Trophoblast cell (in vitro differentiated cells and primary cell): ENCODE measurements around the gene UFD1.

ENCODE experiments used
- DNase-seq, 2 donors: peaks; one replicate each; pipeline ENCODE4 v3.0.0-alpha.2; 2016
- H2AFZ ChIP-seq: 2 replicates; pipeline ENCODE4 v1.6.1; 2013; ENCODE audit warnings: low read length, moderate library complexity, mild to moderate bottlenecking; ENCODE audit not compliant: insufficient read depth, poor library complexity
- H2AK5ac ChIP-seq: 2 replicates; pipeline ENCODE4 v1.6.1; 2013; ENCODE audit warnings: mild to moderate bottlenecking, low read length
- H2BK120ac ChIP-seq: 2 replicates; pipeline ENCODE4 v1.6.1; 2013; ENCODE audit warnings: low read length, mild to moderate bottlenecking, moderate library complexity; ENCODE audit not compliant: insufficient read depth, poor library complexity
- H2BK12ac ChIP-seq: 2 replicates; pipeline ENCODE4 v1.6.1; 2013; ENCODE audit warnings: mild to moderate bottlenecking, low read length, moderate library complexity
- H2BK5ac ChIP-seq: 2 replicates; pipeline ENCODE4 v1.6.1; 2013; ENCODE audit warnings: low read length, low read depth, moderate library complexity, mild to moderate bottlenecking; ENCODE audit not compliant: poor library complexity
- H3K14ac ChIP-seq: 2 replicates; pipeline ENCODE4 v1.6.1; 2013; ENCODE audit warnings: mild to moderate bottlenecking, low read length
- H3K18ac ChIP-seq: 2 replicates; pipeline ENCODE4 v1.6.1; 2013; ENCODE audit warnings: mild to moderate bottlenecking, low read length
- H3K23ac ChIP-seq: 2 replicates; pipeline ENCODE4 v1.6.1; 2013; ENCODE audit warnings: low read length
- H3K27ac ChIP-seq: 2 replicates; pipeline ENCODE4 v1.5.1; 2013; ENCODE audit warnings: low read depth, mild to moderate bottlenecking, inconsistent platforms, low read length, moderate library complexity
- H3K27me3 ChIP-seq: 2 replicates; pipeline ENCODE4 v1.6.1; 2013; ENCODE audit warnings: inconsistent platforms, mild to moderate bottlenecking, low read length, moderate library complexity; ENCODE audit not compliant: insufficient read depth
- H3K36me3 ChIP-seq, 2 experiments: 1 replicate in 1 of 2; 2 replicates in 1 of 2; pipeline ENCODE4 v1.6.1; 2013; ENCODE audit warnings: low read length in 2 of 2, mild to moderate bottlenecking in 2 of 2, moderate library complexity in 1 of 2; ENCODE audit not compliant: insufficient read depth in 2 of 2, control insufficient read depth in 1 of 2
- H3K4ac ChIP-seq: 2 replicates; pipeline ENCODE4 v1.6.1; 2013; ENCODE audit warnings: low read depth, mild to moderate bottlenecking, low read length, moderate library complexity
- H3K4me1 ChIP-seq, 2 experiments: 1 replicate in 1 of 2; 2 replicates in 1 of 2; pipeline ENCODE4 v1.6.1; 2013; ENCODE audit warnings: low read length in 2 of 2, mild to moderate bottlenecking in 2 of 2, moderate library complexity in 1 of 2; ENCODE audit not compliant: insufficient read depth in 2 of 2, control insufficient read depth in 1 of 2
- H3K4me2 ChIP-seq: 2 replicates; pipeline ENCODE4 v1.6.1; 2013; ENCODE audit warnings: inconsistent platforms, mild to moderate bottlenecking, low read length, moderate library complexity
- H3K4me3 ChIP-seq: 2 replicates; pipeline ENCODE4 v1.5.1; 2013; ENCODE audit warnings: mild to moderate bottlenecking, low read depth, low read length, inconsistent platforms
- H3K79me1 ChIP-seq: one replicate; pipeline ENCODE4 v1.6.1; 2013; ENCODE audit warnings: low read length
- H3K79me2 ChIP-seq: 2 replicates; pipeline ENCODE4 v1.6.1; 2013; ENCODE audit warnings: low read length, mild to moderate bottlenecking; ENCODE audit not compliant: control insufficient read depth, insufficient read depth, poor library complexity
- H3K9ac ChIP-seq: 2 replicates; pipeline ENCODE4 v1.6.1; 2013; ENCODE audit warnings: mild to moderate bottlenecking, low read length
- H3K9me3 ChIP-seq: 2 replicates; pipeline ENCODE4 v1.6.1; 2013; ENCODE audit warnings: low read depth, mild to moderate bottlenecking, control low read depth, inconsistent platforms, low read length; ENCODE audit not compliant: insufficient read depth
- H4K12ac ChIP-seq: 2 replicates; pipeline ENCODE4 v1.6.1; 2013; ENCODE audit warnings: low read depth, mild to moderate bottlenecking, low read length, moderate library complexity
- H4K8ac ChIP-seq: 2 replicates; pipeline ENCODE4 v1.6.1; 2013; ENCODE audit warnings: low read depth, mild to moderate bottlenecking, low read length, moderate library complexity
- H4K91ac ChIP-seq: one replicate; pipeline ENCODE4 v1.6.1; 2013; ENCODE audit warnings: low read depth, mild to moderate bottlenecking, low read length, moderate library complexity
- WGBS: extraction: QIAGEN DNeasy Blood & Tissue Kit; methylation state at CpG from one replicate; pipeline ENCODE4 v1.1.7; 2013; ENCODE audit warnings: missing lambda C conversion rate; ENCODE audit not compliant: insufficient read length, insufficient coverage; ENCODE audit errors: extremely low coverage; 5-methylcytosine and 5-hydroxymethylcytosine counted together

UFD1 gene

GRCh38 chr22:19504900-19505734 lies 26.1 kb upstream of the UFD1 start:
- Histone ChIP-seq H2AK5ac (no peak overlapping the region), H3K18ac (no peak overlapping the region), H4K91ac (no peak overlapping the region), H3K4ac (no peak overlapping the region), H3K14ac (no peak overlapping the region), H3K79me2 (no peaks in the 10 kb centered on the region), H2BK120ac (no peak overlapping the region), H3K27me3 (no peaks in the 10 kb centered on the region), H3K79me1 (no peaks in the 10 kb centered on the region), H3K9me3 (no peaks in the 10 kb centered on the region), H2BK5ac (no peak overlapping the region), H3K4me1 (no peaks in the 10 kb centered on the region), H3K9ac (no peak overlapping the region), H2BK12ac (no peak overlapping the region), H4K12ac (no peak overlapping the region), H4K8ac (no peak overlapping the region), H3K23ac (no peak overlapping the region), H3K4me2 (no peak overlapping the region), H3K27ac (no peak overlapping the region), H3K36me3 (peaks cover 21 to 33% of the 10 kb centered on the region in 2 experiments), H3K4me3 (no peak overlapping the region), H2AFZ (no peak overlapping the region)
- no peak for DNase-seq
- WGBS = no CpG with 5 or more reads among the region's 18 CpGs

GRCh38 chr22:19503869-19504268 lies 24.9 kb upstream of the UFD1 start:
- Histone ChIP-seq H3K79me2 (no peaks in the 10 kb centered on the region), H3K9ac (no peak overlapping the region), H3K4me1 (no peaks in the 10 kb centered on the region), H2BK5ac (no peak overlapping the region), H3K79me1 (no peaks in the 10 kb centered on the region), H3K27ac (no peak overlapping the region), H3K4ac (no peak overlapping the region), H3K4me2 (no peak overlapping the region), H2BK120ac (no peak overlapping the region), H3K4me3 (no peak overlapping the region), H3K18ac (no peak overlapping the region), H2AK5ac (no peak overlapping the region), H4K91ac (no peak overlapping the region), H3K27me3 (no peaks in the 10 kb centered on the region), H2AFZ (no peak overlapping the region), H4K12ac (no peak overlapping the region), H3K14ac (no peak overlapping the region), H3K36me3 (peaks cover 28 to 36% of the 10 kb centered on the region in 2 experiments), H4K8ac (no peak overlapping the region), H2BK12ac (no peak overlapping the region), H3K9me3 (no peaks in the 10 kb centered on the region), H3K23ac (no peak overlapping the region)
- no peak for DNase-seq
- no CpG with 5 or more reads among the region's 9 CpGs for WGBS

DNA sequence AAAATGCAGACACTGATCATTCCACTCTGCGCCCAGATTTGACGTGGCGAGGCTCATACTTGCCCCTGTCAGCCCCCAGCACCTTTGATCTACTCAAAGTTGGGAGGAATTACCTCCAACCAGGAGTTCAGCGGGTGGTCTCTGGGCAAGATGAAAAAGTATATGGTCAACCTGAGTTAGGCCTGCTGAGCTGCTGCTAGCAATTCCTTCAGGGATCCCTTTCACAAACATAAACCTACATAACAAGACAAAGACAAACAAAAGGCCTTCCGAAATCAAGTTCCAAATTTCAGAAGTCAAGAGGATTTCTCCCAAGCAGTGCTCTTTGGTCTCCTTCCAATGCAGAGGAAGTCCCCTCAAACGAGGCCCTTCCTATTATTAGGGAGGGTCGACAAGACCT lies 24.4 kb upstream of the UFD1 start:
- no peak overlapping the region for H2BK5ac ChIP-seq
- H2AFZ ChIP-seq = no peak overlapping the region
- H4K12ac ChIP-seq = no peak overlapping the region
- no peaks in the 10 kb centered on the region for H3K4me1 ChIP-seq
- no peak overlapping the region for H2BK12ac ChIP-seq
- no peaks in the 10 kb centered on the region for H3K9me3 ChIP-seq
- no CpG with 5 or more reads among the region's 7 CpGs for WGBS
- DNase-seq = no peak
- no peak overlapping the region for H3K4ac ChIP-seq
- no peak overlapping the region for H3K18ac ChIP-seq
- no peak overlapping the region for H3K14ac ChIP-seq
- H2AK5ac ChIP-seq = no peak overlapping the region
- no peak overlapping the region for H3K27ac ChIP-seq
- no peak overlapping the region for H3K4me3 ChIP-seq
- no peak overlapping the region for H4K91ac ChIP-seq
- no peak overlapping the region for H3K23ac ChIP-seq
- no peak overlapping the region for H3K9ac ChIP-seq
- no peaks in the 10 kb centered on the region for H3K27me3 ChIP-seq
- no peak overlapping the region for H4K8ac ChIP-seq
- no peaks in the 10 kb centered on the region for H3K79me2 ChIP-seq
- no peaks in the 10 kb centered on the region for H3K79me1 ChIP-seq
- H3K4me2 ChIP-seq = no peak overlapping the region
- H2BK120ac ChIP-seq = no peak overlapping the region
- peaks cover 31 to 38% of the 10 kb centered on the region in 2 experiments for H3K36me3 ChIP-seq

DNA sequence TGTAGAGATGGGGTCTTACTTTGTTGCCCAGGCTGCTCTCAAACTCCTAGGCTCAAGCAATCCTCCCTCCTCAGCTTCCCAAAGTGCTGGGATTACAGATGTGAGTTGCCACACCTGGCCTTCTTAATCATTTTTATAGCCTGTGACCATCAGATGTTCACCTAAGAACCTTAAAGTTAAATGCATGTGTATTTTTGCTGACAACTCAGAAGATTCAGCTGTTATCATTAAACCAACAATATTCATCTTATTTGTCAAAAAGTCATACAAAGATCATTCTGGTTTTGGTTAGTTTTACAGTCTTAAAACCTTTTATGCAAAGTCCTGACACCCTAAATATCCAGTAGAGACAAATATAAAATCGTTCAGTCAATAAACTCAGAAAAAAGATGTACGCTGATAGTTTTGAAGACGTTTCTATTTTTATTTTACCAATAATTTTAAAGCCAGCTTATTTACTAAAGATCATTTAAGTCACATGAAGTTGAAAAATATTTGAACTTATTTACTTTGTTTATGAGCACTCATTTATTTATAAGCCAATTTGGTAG lies 23.0 kb upstream of the UFD1 start:
- DNase-seq = no peak
- H2BK12ac ChIP-seq = no peak overlapping the region
- no peaks in the 10 kb centered on the region for H3K27me3 ChIP-seq
- H3K14ac ChIP-seq = no peak overlapping the region
- H2AFZ ChIP-seq = no peak overlapping the region
- no peak overlapping the region for H3K18ac ChIP-seq
- H3K9me3 ChIP-seq = no peaks in the 10 kb centered on the region
- no peaks in the 10 kb centered on the region for H3K4me1 ChIP-seq
- no peak overlapping the region for H4K8ac ChIP-seq
- H3K27ac ChIP-seq = no peak overlapping the region
- H3K4me2 ChIP-seq = no peak overlapping the region
- no peak overlapping the region for H3K9ac ChIP-seq
- no peak overlapping the region for H4K12ac ChIP-seq
- no peak overlapping the region for H3K4me3 ChIP-seq
- H2BK120ac ChIP-seq = no peak overlapping the region
- H3K36me3 ChIP-seq = peaks cover 31 to 38% of the 10 kb centered on the region in 2 experiments
- no CpG with 5 or more reads among the region's 3 CpGs for WGBS
- H3K79me1 ChIP-seq = no peaks in the 10 kb centered on the region
- no peaks in the 10 kb centered on the region for H3K79me2 ChIP-seq
- no peak overlapping the region for H2AK5ac ChIP-seq
- no peak overlapping the region for H3K4ac ChIP-seq
- H3K23ac ChIP-seq = no peak overlapping the region
- no peak overlapping the region for H2BK5ac ChIP-seq
- no peak overlapping the region for H4K91ac ChIP-seq
